COR-L47 (cell line): ENCODE results near the gene TEX22.

Experiments
- DNase-seq: peaks from one replicate; lab custom pipeline; 2025; lab: John Stamatoyannopoulos, UW

Gene TEX22

GRCh38 chr14:105400016-105400415 is 1.7 kb downstream of the TEX22 start:
- DNase-seq: no peak

GRCh38 chr14:105401699-105402098 is 3.4 kb downstream of the TEX22 start:
- no peak for DNase-seq

GRCh38 chr14:105408592-105408991 is 10.3 kb downstream of the TEX22 start:
- DNase-seq: no peak

GRCh38 chr14:105409364-105409763 is 11.0 kb downstream of the TEX22 start:
- no peak for DNase-seq

GRCh38 chr14:105410642-105411016 is 12.3 kb downstream of the TEX22 start:
- DNase-seq: no peak

- peak; percentile 50 for DNase-seq
These were observed 12.9 kb downstream of the TEX22 start for GRCh38 chr14:105411017-105411941.

GRCh38 chr14:105411985-105412770 is 13.8 kb downstream of the TEX22 start:
- no peak for DNase-seq

- DNase-seq: no peak
These were observed 14.6 kb downstream of the TEX22 start for GRCh38 chr14:105412771-105413543.

GRCh38 chr14:105413544-105413886 is 15.2 kb downstream of the TEX22 start:
- DNase-seq: no peak

- peak; percentile 85 for DNase-seq
These were observed 16.4 kb downstream of the TEX22 start for GRCh38 chr14:105414456-105415371.

GRCh38 chr14:105415481-105416428 is 17.4 kb downstream of the TEX22 start:
- DNase-seq: no peak

GRCh38 chr14:105416671-105417070 is 18.3 kb downstream of the TEX22 start:
- no peak for DNase-seq

- DNase-seq: no peak
These were observed 19.4 kb downstream of the TEX22 start for GRCh38 chr14:105417690-105418121.

- DNase-seq: no peak
These were observed 20.2 kb downstream of the TEX22 start for GRCh38 chr14:105418269-105419194.

- peak; percentile 60 for DNase-seq
These were observed 21.1 kb downstream of the TEX22 start, which contains the start of gene MTA1 for GRCh38 chr14:105419195-105420091. TSS of gene MTA1 (plus strand) at chr14:105419827. CDS start at chr14:105420036, 209 bp downstream.

- no peak for DNase-seq
These were observed 22.0 kb downstream of the TEX22 start for GRCh38 chr14:105420101-105420973.
